GM21723 (cell line): ENCODE data around the gene ZBTB8OS.
A peak's percentile ranks its signal among the peaks of the same experiment; 100 is the strongest.
"Not testable (repeated sequence)": the region's sequence is repeated elsewhere in the genome, so short reads cannot be mapped to it uniquely, and the experiment has no call there.

Experiments used
- ATAC-seq: cut with Tn5 transposase; IDR thresholded peaks from one replicate; pipeline ENCODE4 v1.9.1; 2021; ENCODE audit warnings: mild to moderate bottlenecking, moderate library complexity; ENCODE audit not compliant: unreplicated experiment

The ZBTB8OS gene

GRCh38 chr1:32650752-32651460 is 556 bp upstream of the ZBTB8OS start, which contains the start of gene RBBP4:
Gene RBBP4, plus strand, starts transcription at chr1:32651208. Its CDS starts 99 bp downstream, at chr1:32651307.
- peak; percentile 81 for ATAC-seq

- no peak for ATAC-seq
These were observed 2.8 kb downstream of the ZBTB8OS start for GRCh38 chr1:32647308-32648134.

GRCh38 chr1:32644426-32644825 is 5.9 kb downstream of the ZBTB8OS start:
- ATAC-seq = no peak

GRCh38 chr1:32642292-32642827 is 8.0 kb downstream of the ZBTB8OS start:
- ATAC-seq = not testable (repeated sequence)

- no peak for ATAC-seq
These were observed 10.8 kb downstream of the ZBTB8OS start for GRCh38 chr1:32639489-32640075.

- no peak for ATAC-seq
These were observed 13.3 kb downstream of the ZBTB8OS start for GRCh38 chr1:32636914-32637645.

GRCh38 chr1:32635508-32636277 is 14.7 kb downstream of the ZBTB8OS start:
- ATAC-seq = no peak

GRCh38 chr1:32632829-32633228 is 17.5 kb downstream of the ZBTB8OS start:
- no peak for ATAC-seq

- not testable (repeated sequence) for ATAC-seq
These were observed 20.2 kb downstream of the ZBTB8OS start for GRCh38 chr1:32630173-32630572.

- peak; percentile 75 for ATAC-seq
These were observed 22.7 kb downstream of the ZBTB8OS start for GRCh38 chr1:32627596-32628162.

- ATAC-seq = no peak
These were observed 24.2 kb downstream of the ZBTB8OS start for GRCh38 chr1:32626176-32626575.

GRCh38 chr1:32623775-32624174 is 26.6 kb downstream of the ZBTB8OS start:
- ATAC-seq = no peak

GRCh38 chr1:32622806-32623681 is 27.3 kb downstream of the ZBTB8OS start:
- ATAC-seq = no peak

- ATAC-seq = no peak
These were observed 28.1 kb downstream of the ZBTB8OS start for GRCh38 chr1:32622205-32622604.

- peak; percentile 75 for ATAC-seq
These were observed 30.5 kb downstream of the ZBTB8OS start for GRCh38 chr1:32619701-32620485.

- no peak for ATAC-seq
These were observed 31.6 kb downstream of the ZBTB8OS start for GRCh38 chr1:32618673-32619221.

GRCh38 chr1:32613472-32613871 is 36.9 kb downstream of the ZBTB8OS start:
- no peak for ATAC-seq
